ENCODE results near the gene ST8SIA1. TPM values are rescaled to one million over a fixed set of nuclear protein-coding genes. Genes with fewer than 3 reads are reported as not detected.

Gene ST8SIA1
- total and polyA plus RNA-seq, 2 of the 8 experiments (the other 6 are each of a cell fraction or from before 2014, with no cell fraction given): 1.9 to 4.4 TPM

DNA sequence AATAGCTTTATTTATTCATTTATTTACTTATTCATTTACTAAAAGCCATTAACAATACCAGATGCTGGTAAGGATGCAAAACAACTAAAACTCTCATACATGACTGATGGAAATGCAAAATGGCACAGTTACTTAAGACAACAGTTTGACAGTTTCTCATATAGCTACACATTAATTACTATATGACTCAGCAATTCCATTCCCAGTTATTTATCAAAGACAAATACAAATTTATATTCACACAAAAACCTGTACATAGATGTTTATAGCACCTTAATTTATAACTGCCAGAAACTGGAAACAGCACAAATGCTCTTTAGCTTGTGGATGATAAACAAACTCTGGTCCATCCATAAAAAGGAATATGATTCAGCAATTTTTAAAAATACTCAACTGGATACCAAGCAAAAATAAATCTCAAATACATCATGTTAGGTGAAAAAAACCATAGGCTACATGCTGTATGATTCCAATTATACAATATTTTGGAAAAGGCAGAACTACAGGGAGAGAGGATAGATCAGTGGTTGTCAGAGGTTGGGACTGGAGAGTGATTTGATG is 37.9 kb upstream of the ST8SIA1 start:
- Histone ChIP-seq H3K4me2 (ENCODE audit: insufficient read depth in 1 of 2, low read depth in 2 of 2, low read length in 2 of 2) (no peak overlapping the region), H2AK5ac (ENCODE audit: low read depth, low read length) (no peak overlapping the region), H2BK5ac (ENCODE audit: low read depth, low read length) (no peak overlapping the region), H3K4me3 (ENCODE audit: extremely low read depth in 1 of 4, insufficient read depth in 2 of 4, low read depth in 3 of 4, low read length in 4 of 4) (no peak overlapping the region), H3K9me3 (ENCODE audit: insufficient read depth in 2 of 2, low read depth in 1 of 2, low read length in 1 of 2) (peaks cover 0 to 2% of the 10 kb centered on the region in 2 experiments; a peak in 1 of 4 replicates), H3K23me2 (ENCODE audit: low read depth, low read length) (no peaks in the 10 kb centered on the region), H3K36me3 (ENCODE audit: control insufficient read depth in 2 of 4, insufficient read depth in 4 of 4, low read length in 3 of 4) (no peaks in the 10 kb centered on the region), H3K79me2 (ENCODE audit: control insufficient read depth in 1 of 2, insufficient read depth in 2 of 2, low read length in 2 of 2) (no peaks in the 10 kb centered on the region), H3K27me3 (replicated peaks in 1 of 4; ENCODE audit: control insufficient read depth in 3 of 4, extremely low read depth in 1 of 4, insufficient read depth in 3 of 4, low read length in 3 of 4) (no peaks in the 10 kb centered on the region), H2BK20ac (ENCODE audit: low read length) (no peak overlapping the region), H3K18ac (ENCODE audit: extremely low read depth, low read length) (no peak overlapping the region), H3K9ac (replicated peaks in 1 of 4; ENCODE audit: extremely low read depth in 1 of 4, low read depth in 3 of 4, low read length in 3 of 4) (no peak overlapping the region), H3K4me1 (replicated peaks in 1 of 4; ENCODE audit: control insufficient read depth in 3 of 4, insufficient read depth in 4 of 4, low read length in 3 of 4) (no peaks in the 10 kb centered on the region), H3K56ac (replicated peaks; ENCODE audit: insufficient read length, low read depth, low read length) (no peak overlapping the region), H3K23ac (ENCODE audit: insufficient read length) (no peak overlapping the region), H4K20me1 (replicated peaks in 1 of 2; ENCODE audit: control insufficient read depth in 1 of 2, insufficient read depth in 2 of 2, low read length in 2 of 2) (no peaks in the 10 kb centered on the region), H2AFZ (ENCODE audit: low read length) (no peak overlapping the region), H4K5ac (ENCODE audit: insufficient read length, low read depth, low read length) (no peak overlapping the region), H3K79me1 (ENCODE audit: low read depth, low read length) (no peaks in the 10 kb centered on the region), H2BK12ac (ENCODE audit: low read depth, low read length) (no peak overlapping the region), H3K27ac (ENCODE audit: low read depth, low read length) (no peak overlapping the region), H4K8ac (ENCODE audit: extremely low read depth, insufficient read depth, low read length) (no peak overlapping the region), H4K91ac (replicated peaks; ENCODE audit: insufficient read length, low read length) (no peak overlapping the region), H2BK15ac (ENCODE audit: low read length) (no peak overlapping the region), H2BK120ac (replicated peaks; ENCODE audit: low read depth, low read length) (no peak overlapping the region), H3K14ac (ENCODE audit: insufficient read length) (no peak overlapping the region), H3K4ac (replicated peaks; ENCODE audit: insufficient read length, low read depth, low read length) (no peak overlapping the region)
- DNase-seq (ENCODE audit: low read depth in 1 of 2, low spot score in 2 of 2): no peak
- ChIA-PET CTCF (ENCODE audit: partially characterized antibody) (interaction anchor here (0.6 to 1.3 kb wide), 2 partner anchors 251 to 316 kb away, joined by 3 read pairs; no protein-coding TSS in a partner anchor), POLR2A (ENCODE audit: partially characterized antibody) (no interaction called here)
- no peak for FAIRE-seq
- no peak for TF ChIP-seq TCF12 (IDR thresholded peaks at IDR 0.05; ENCODE audit: low read depth, low read length)
- TF ChIP-seq, protein P1, sequence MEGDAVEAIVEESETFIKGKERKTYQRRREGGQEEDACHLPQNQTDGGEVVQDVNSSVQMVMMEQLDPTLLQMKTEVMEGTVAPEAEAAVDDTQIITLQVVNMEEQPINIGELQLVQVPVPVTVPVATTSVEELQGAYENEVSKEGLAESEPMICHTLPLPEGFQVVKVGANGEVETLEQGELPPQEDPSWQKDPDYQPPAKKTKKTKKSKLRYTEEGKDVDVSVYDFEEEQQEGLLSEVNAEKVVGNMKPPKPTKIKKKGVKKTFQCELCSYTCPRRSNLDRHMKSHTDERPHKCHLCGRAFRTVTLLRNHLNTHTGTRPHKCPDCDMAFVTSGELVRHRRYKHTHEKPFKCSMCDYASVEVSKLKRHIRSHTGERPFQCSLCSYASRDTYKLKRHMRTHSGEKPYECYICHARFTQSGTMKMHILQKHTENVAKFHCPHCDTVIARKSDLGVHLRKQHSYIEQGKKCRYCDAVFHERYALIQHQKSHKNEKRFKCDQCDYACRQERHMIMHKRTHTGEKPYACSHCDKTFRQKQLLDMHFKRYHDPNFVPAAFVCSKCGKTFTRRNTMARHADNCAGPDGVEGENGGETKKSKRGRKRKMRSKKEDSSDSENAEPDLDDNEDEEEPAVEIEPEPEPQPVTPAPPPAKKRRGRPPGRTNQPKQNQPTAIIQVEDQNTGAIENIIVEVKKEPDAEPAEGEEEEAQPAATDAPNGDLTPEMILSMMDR (IDR thresholded peaks at IDR 0.05; ENCODE audit: control extremely low read depth in 1 of 3, insufficient read depth in 1 of 3, low read depth in 1 of 3, low read length in 3 of 3): no peak
- TF ChIP-seq SP4 (IDR thresholded peaks at IDR 0.05; ENCODE audit: low read length): no peak
- no peak for TF ChIP-seq MAFK (IDR thresholded peaks at IDR 0.05; ENCODE audit: low read depth, low read length)
- TF ChIP-seq CBX5 (IDR thresholded peaks at IDR 0.05; ENCODE audit: low read depth, low read length): no peak
- TF ChIP-seq CHD2 (IDR thresholded peaks at IDR 0.05; ENCODE audit: low read length): no peak
- no peak for TF ChIP-seq SAP30 (IDR thresholded peaks at IDR 0.05; ENCODE audit: insufficient read depth, insufficient replicate concordance, low read length)
- no peak for TF ChIP-seq CEBPB (IDR thresholded peaks at IDR 0.05; ENCODE audit: low read depth, low read length)
- TF ChIP-seq POU5F1 (IDR thresholded peaks at IDR 0.05; ENCODE audit: low read depth, low read length): no peak
- no peak for TF ChIP-seq GTF2F1 (IDR thresholded peaks at IDR 0.05; ENCODE audit: borderline replicate concordance, low read depth, low read length)
- no peak for TF ChIP-seq EGR1 (IDR thresholded peaks at IDR 0.05; ENCODE audit: borderline replicate concordance, low read depth, low read length)
- TF ChIP-seq, protein P2, sequence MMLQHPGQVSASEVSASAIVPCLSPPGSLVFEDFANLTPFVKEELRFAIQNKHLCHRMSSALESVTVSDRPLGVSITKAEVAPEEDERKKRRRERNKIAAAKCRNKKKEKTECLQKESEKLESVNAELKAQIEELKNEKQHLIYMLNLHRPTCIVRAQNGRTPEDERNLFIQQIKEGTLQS (IDR thresholded peaks at IDR 0.05; ENCODE audit: insufficient read depth, low read depth, low read length): no peak
